ENCODE results near the gene TMA7. TPM values are rescaled to one million over a fixed set of nuclear protein-coding genes. Genes with fewer than 3 reads are reported as not detected.

The TMA7 gene
- total RNA-seq, 1 donor = 271 TPM

- Histone ChIP-seq H3K4me1 (ENCODE audit: insufficient read depth, low read length) (peaks cover 7% of the 10 kb centered on the region), H3K4me3 (ENCODE audit: low read length) (no peak overlapping the region), H3K9me3 (ENCODE audit: low read depth, low read length) (no peaks in the 10 kb centered on the region), H3K27me3 (ENCODE audit: insufficient read depth, low read length) (no peaks in the 10 kb centered on the region)
These were observed 14.7 kb upstream of the TMA7 start for GRCh38 chr3:48425281-48425812.

DNA sequence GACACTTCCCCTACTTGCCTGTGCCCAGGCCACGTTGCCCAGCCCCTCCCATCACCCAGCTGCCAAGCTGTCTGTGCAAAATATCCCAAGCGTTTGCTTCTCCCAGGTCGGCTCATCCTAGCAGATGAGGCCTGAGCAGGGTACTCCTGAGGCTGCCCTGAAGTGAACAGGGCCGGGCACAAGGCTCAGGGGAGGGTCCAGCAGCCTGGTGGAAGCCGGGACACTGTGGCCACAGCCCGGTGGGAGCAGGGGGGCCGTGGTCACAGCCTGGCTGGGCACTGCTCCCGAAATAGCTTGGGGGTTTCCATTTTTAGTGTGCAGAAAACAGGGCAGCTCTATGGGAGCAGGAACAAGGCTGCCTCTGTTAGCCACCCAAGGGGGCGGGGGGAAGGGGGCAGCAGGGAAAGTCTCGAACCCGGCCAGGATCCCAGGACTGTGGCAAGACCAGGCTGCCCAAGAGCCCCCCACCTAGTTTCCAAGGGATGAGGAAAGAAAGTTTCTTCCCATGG lies 13.6 kb upstream of the TMA7 start:
- Histone ChIP-seq H3K9me3 (ENCODE audit: low read depth, low read length) (no peaks in the 10 kb centered on the region), H3K4me1 (ENCODE audit: insufficient read depth, low read length) (peaks cover 7% of the 10 kb centered on the region), H3K27me3 (ENCODE audit: insufficient read depth, low read length) (no peaks in the 10 kb centered on the region), H3K4me3 (ENCODE audit: low read length) (no peak overlapping the region)

DNA sequence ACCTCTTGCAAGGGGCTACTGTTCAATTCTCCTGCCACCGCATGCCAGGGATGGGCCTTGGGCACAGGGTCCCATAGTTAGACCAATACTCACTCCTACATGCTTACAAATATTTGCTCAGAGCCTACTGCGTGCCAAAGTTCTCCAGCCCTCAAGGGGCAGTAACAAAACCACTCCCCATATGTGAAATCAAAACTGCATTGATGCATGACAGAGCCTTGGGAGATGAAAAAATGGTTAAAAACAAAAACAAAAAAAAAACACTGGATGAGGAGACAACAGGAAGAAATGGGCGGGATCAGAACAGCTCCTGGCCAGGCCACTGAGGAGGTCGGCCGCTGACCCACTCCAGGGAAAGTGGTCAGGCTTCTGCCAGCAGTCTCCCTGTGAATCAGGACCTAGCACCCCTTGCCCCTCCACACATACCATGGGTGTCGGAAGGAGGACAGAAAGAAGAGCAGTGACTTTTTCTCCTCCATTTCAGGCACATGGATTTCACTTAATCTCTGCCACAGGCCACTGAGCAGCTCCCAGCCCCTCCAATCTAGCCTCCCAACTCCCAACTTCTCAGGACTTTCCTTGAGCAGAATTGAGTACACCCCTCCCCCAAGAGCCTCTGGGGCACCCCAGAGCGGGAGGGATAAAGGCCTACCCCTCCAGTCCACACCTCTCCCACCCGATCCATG lies 13.0 kb upstream of the TMA7 start:
- no peak overlapping the region for H3K4me3 ChIP-seq (ENCODE audit: low read length)
- no peaks in the 10 kb centered on the region for H3K9me3 ChIP-seq (ENCODE audit: low read depth, low read length)
- no peaks in the 10 kb centered on the region for H3K27me3 ChIP-seq (ENCODE audit: insufficient read depth, low read length)
- H3K4me1 ChIP-seq (ENCODE audit: insufficient read depth, low read length) = peaks cover 7% of the 10 kb centered on the region

DNA sequence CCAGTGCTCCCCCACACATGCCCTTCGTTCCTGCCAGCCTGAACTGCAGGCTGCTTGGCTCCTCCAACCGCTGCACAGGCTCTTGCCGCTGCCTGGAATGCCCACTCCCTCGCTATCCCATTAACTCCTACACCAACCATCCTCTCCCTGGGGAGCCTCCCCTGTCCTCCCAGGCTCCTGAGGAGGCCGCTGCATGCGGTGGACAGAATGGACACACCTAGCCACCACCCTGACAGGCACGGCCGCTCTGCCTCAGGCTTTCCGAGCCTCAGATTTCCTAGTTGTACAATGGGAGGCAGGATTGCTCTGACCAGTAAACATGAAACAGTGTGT lies 12.5 kb upstream of the TMA7 start:
- Histone ChIP-seq H3K4me3 (ENCODE audit: low read length) (no peak overlapping the region), H3K9me3 (ENCODE audit: low read depth, low read length) (no peaks in the 10 kb centered on the region), H3K27me3 (ENCODE audit: insufficient read depth, low read length) (no peaks in the 10 kb centered on the region), H3K4me1 (ENCODE audit: insufficient read depth, low read length) (peaks cover 7% of the 10 kb centered on the region)

GRCh38 chr3:48428088-48428571 lies 11.9 kb upstream of the TMA7 start:
- no peak overlapping the region for H3K4me3 ChIP-seq (ENCODE audit: low read length)
- H3K27me3 ChIP-seq (ENCODE audit: insufficient read depth, low read length) = no peaks in the 10 kb centered on the region
- peaks cover 7% of the 10 kb centered on the region for H3K4me1 ChIP-seq (ENCODE audit: insufficient read depth, low read length)
- no peaks in the 10 kb centered on the region for H3K9me3 ChIP-seq (ENCODE audit: low read depth, low read length)

DNA sequence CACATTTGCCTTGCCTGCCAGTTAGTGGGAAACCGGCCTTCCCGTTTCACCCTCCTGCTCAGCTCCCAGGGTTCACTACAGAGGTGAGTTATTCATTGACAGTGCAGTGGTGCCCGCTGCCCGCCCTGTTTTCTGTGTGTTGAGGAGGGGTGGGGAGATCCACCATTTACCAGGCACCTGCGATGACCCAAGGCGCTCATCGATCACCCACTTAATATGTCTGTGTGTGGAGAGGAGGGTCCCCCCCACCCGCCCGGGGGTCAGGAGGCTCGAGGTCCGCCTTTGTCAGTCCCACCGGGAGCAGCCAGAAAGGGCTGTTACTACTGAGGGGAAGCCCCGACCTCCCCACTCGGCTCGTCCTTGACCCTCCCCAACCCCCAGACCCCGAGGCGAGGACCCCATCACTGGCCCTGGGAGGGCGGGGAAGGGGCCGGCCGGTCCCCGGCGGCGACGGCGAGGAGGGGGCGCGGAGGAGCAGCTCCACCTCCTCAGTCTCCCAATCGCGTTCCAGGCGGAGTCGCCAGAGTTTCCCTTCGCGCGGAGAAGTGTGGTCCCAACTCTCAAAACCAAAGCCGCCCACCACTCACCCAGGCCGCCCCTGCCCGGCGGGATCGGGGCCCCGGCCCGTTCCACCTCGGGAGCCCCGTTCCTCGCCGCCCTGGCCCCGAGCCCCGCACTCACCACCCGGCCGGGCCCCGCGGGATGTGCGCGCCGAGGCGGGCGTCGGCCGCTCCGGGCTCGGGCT lies 11.3 kb upstream of the TMA7 start:
- H3K9me3 ChIP-seq (ENCODE audit: low read depth, low read length) = no peaks in the 10 kb centered on the region
- H3K4me3 ChIP-seq (ENCODE audit: low read length) = peak overlapping the region; percentile 47
- peaks cover 7% of the 10 kb centered on the region for H3K4me1 ChIP-seq (ENCODE audit: insufficient read depth, low read length)
- no peaks in the 10 kb centered on the region for H3K27me3 ChIP-seq (ENCODE audit: insufficient read depth, low read length)

- H3K27me3 ChIP-seq (ENCODE audit: insufficient read depth, low read length) = no peaks in the 10 kb centered on the region
- peak overlapping the region; percentile 47 for H3K4me3 ChIP-seq (ENCODE audit: low read length)
- no peaks in the 10 kb centered on the region for H3K9me3 ChIP-seq (ENCODE audit: low read depth, low read length)
- peaks cover 7% of the 10 kb centered on the region for H3K4me1 ChIP-seq (ENCODE audit: insufficient read depth, low read length)
These were observed 10.6 kb upstream of the TMA7 start for GRCh38 chr3:48429317-48429959.

- Histone ChIP-seq H3K27me3 (ENCODE audit: insufficient read depth, low read length) (no peaks in the 10 kb centered on the region), H3K4me1 (ENCODE audit: insufficient read depth, low read length) (peaks cover 7% of the 10 kb centered on the region), H3K4me3 (ENCODE audit: low read length) (peak within 1 kb of the TSS; percentile 47), H3K9me3 (ENCODE audit: low read depth, low read length) (no peaks in the 10 kb centered on the region)
These were observed 9.9 kb upstream of the TMA7 start, which contains the start of gene PLXNB1 for GRCh38 chr3:48429960-48430707. Gene PLXNB1 (minus strand): TSS chr3:48430086. CDS start chr3:48424611, 5,475 bp downstream.

GRCh38 chr3:48430708-48431101 lies 9.4 kb upstream of the TMA7 start:
- Histone ChIP-seq H3K27me3 (ENCODE audit: insufficient read depth, low read length) (no peaks in the 10 kb centered on the region), H3K9me3 (ENCODE audit: low read depth, low read length) (no peaks in the 10 kb centered on the region), H3K4me1 (ENCODE audit: insufficient read depth, low read length) (peaks cover 7% of the 10 kb centered on the region), H3K4me3 (ENCODE audit: low read length) (no peak overlapping the region)

DNA sequence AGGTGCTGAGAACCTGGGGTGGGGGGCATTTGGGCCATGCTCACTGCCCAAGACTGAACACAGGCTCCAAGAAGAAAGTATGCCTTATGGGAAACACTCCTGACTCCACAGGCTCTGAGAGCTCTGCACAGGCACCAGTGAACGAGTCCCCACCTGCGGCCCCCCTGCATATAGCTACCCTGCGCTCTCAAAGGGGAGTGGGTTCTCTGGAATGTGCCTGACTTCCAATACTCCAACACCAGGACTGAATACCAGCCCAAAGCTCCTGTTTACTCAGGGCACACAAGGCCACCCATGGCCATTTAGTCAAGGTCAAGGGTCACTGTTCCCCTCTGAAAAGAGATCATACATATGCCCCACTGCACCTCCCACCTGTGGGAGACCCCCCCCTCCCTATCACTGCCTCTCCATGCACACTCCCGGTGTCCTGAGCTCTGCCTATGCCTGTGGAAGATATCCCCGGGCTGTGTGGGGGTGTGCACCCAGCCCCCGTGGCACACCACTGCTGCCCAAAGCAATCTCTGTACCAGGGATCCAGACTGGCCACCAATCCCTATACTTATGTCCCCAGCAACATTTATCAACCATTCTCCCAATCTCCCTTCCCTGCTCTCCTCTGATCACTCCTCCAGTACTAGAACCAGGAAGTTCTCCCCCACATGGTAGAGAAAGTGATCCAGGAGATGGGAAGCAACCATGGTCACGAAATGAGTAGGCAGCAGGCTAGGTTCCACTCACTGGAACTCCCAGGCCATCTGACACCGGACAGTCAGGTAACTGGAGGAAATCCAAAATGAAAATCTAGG lies 8.6 kb upstream of the TMA7 start:
- Histone ChIP-seq H3K4me3 (ENCODE audit: low read length) (no peak overlapping the region), H3K9me3 (ENCODE audit: low read depth, low read length) (no peaks in the 10 kb centered on the region), H3K4me1 (ENCODE audit: insufficient read depth, low read length) (peaks cover 11% of the 10 kb centered on the region), H3K27me3 (ENCODE audit: insufficient read depth, low read length) (no peaks in the 10 kb centered on the region)

- Histone ChIP-seq H3K9me3 (ENCODE audit: low read depth, low read length) (no peaks in the 10 kb centered on the region), H3K27me3 (ENCODE audit: insufficient read depth, low read length) (no peaks in the 10 kb centered on the region), H3K4me1 (ENCODE audit: insufficient read depth, low read length) (peaks cover 15% of the 10 kb centered on the region), H3K4me3 (ENCODE audit: low read length) (no peak overlapping the region)
These were observed 7.4 kb upstream of the TMA7 start for GRCh38 chr3:48432411-48433371.

GRCh38 chr3:48433472-48434118 lies 6.5 kb upstream of the TMA7 start:
- peaks cover 15% of the 10 kb centered on the region for H3K4me1 ChIP-seq (ENCODE audit: insufficient read depth, low read length)
- H3K9me3 ChIP-seq (ENCODE audit: low read depth, low read length) = no peaks in the 10 kb centered on the region
- H3K27me3 ChIP-seq (ENCODE audit: insufficient read depth, low read length) = no peaks in the 10 kb centered on the region
- no peak overlapping the region for H3K4me3 ChIP-seq (ENCODE audit: low read length)
